Measurements from ENCODE around the gene CDK5. TPM values are rescaled to one million over a fixed set of nuclear protein-coding genes. Genes with fewer than 3 reads are reported as not detected.

Gene CDK5
- polyA plus RNA-seq, 2 of the 4 experiments (the other 2 are of a cell fraction) = 29.6 to 51.0 TPM

GRCh38 chr7:151075978-151076426, 18.3 kb upstream of the CDK5 start:
- DNase-seq (ENCODE audit: low read depth in 1 of 2, low spot score in 1 of 2) (no peak), ATAC-seq (no peak), FAIRE-seq (no peak)
- POLR2A ChIA-PET = interaction anchor here (3.7 kb wide), 1 partner anchor 13 kb away, joined by 20 read pairs; no protein-coding TSS in a partner anchor
- H3K4me3 ChIP-seq = no peak overlapping the region
- peaks cover 33% of the 10 kb centered on the region for H3K4me1 ChIP-seq
- no peak overlapping the region for H3K27ac ChIP-seq
- TF ChIP-seq HOXA7 (CRISPR knock-in tag; IDR thresholded peaks at IDR 0.05) = no peak
- no peak for TF ChIP-seq ELK1 (IDR thresholded peaks at IDR 0.05; ENCODE audit: low read depth, low read length)
- TF ChIP-seq EP300 (IDR thresholded peaks at IDR 0.05) = no peak
- TF ChIP-seq ZC3H11A (IDR thresholded peaks at IDR 0.05) = no peak
- TF ChIP-seq TFCP2L1 (CRISPR knock-in tag; IDR thresholded peaks at IDR 0.05) = no peak
- TF ChIP-seq NFE2L2 (conservative IDR thresholded peaks at IDR 0.05; ENCODE audit: low read length) = no peak
- TF ChIP-seq ZFP36 (IDR thresholded peaks at IDR 0.05; ENCODE audit: borderline replicate concordance, partially characterized antibody) = no peak
- TF ChIP-seq ZSCAN20 (CRISPR knock-in tag; IDR thresholded peaks at IDR 0.05) = no peak
- TF ChIP-seq PBX3 (IDR thresholded peaks at IDR 0.05) = no peak; the same call in 1 of the 2 replicates
- TF ChIP-seq HOXB13 (CRISPR knock-in tag; IDR thresholded peaks at IDR 0.05; ENCODE audit: low read depth) = no peak
- no peak for TF ChIP-seq ESRRA (IDR thresholded peaks at IDR 0.05; ENCODE audit: borderline replicate concordance, low read length)
- TF ChIP-seq EHF (CRISPR knock-in tag; IDR thresholded peaks at IDR 0.05) = no peak
- H3K9me3 ChIP-seq = no peaks in the 10 kb centered on the region
- WGBS (ENCODE audit: missing lambda C conversion rate) = 90% methylated on average over 21 of the region's 22 CpGs
- no peak overlapping the region for H3K4me2 ChIP-seq
- CTCF ChIA-PET = interaction anchor here (0.6 to 27.1 kb wide), 13 partner anchors 9 to 92 kb away, joined by 3 to 412 read pairs (median 4); partner anchors contain the start of gene AGAP3

DNA sequence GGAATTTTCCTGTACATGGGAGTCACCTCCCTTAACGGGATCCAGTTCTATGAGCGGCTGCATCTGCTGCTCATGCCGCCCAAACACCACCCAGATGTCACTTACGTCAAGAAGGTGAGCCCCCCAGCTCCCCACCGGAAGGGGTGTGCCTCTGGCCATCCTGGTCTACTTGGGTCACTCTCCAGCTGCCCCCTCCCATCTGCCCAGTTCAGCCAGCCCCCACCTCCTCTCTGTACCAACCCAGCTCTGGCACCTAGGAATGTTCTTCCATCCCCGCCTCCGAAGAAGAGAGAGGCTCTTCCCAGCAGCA, 17.9 kb upstream of the CDK5 start:
- no peak for DNase-seq (ENCODE audit: low read depth in 1 of 2, low spot score in 1 of 2)
- POLR2A ChIA-PET = interaction anchor here (3.7 kb wide), 1 partner anchor 13 kb away, joined by 20 read pairs; no protein-coding TSS in a partner anchor
- Histone ChIP-seq H3K4me1 (peaks cover 32% of the 10 kb centered on the region), H3K9me3 (no peaks in the 10 kb centered on the region), H3K4me3 (no peak overlapping the region), H3K27ac (no peak overlapping the region), H3K4me2 (no peak overlapping the region)
- TF ChIP-seq ZFP36 (IDR thresholded peaks at IDR 0.05; ENCODE audit: borderline replicate concordance, partially characterized antibody) (no peak), NR3C1 (IDR thresholded peaks at IDR 0.05) (no peak), POLR2A (IDR thresholded peaks at IDR 0.05; ENCODE audit: low read length) (no peak), RCOR1 (IDR thresholded peaks at IDR 0.05; ENCODE audit: low read depth, low read length) (no peak), FOSL2 (IDR thresholded peaks at IDR 0.05) (no peak), FOSL2 (CRISPR knock-in tag; IDR thresholded peaks at IDR 0.05) (no peak), CBX8 (IDR thresholded peaks at IDR 0.05) (no peak), HOXB13 (CRISPR knock-in tag; IDR thresholded peaks at IDR 0.05; ENCODE audit: low read depth) (no peak), MAZ (IDR thresholded peaks at IDR 0.05; ENCODE audit: borderline replicate concordance, low read depth, low read length) (no peak), ESRRA (IDR thresholded peaks at IDR 0.05; ENCODE audit: borderline replicate concordance, low read length) (no peak), HOXB5 (CRISPR knock-in tag; IDR thresholded peaks at IDR 0.05) (no peak), NPAS2 (CRISPR knock-in tag; IDR thresholded peaks at IDR 0.05; ENCODE audit: borderline replicate concordance) (no peak), ZNF302 (CRISPR knock-in tag; IDR thresholded peaks at IDR 0.05) (no peak), RNF2 (IDR thresholded peaks at IDR 0.05; ENCODE audit: borderline replicate concordance, low read depth) (no peak), FOXS1 (CRISPR knock-in tag; IDR thresholded peaks at IDR 0.05) (no peak)
- 84% methylated on average over 6 of the region's 7 CpGs for WGBS (ENCODE audit: missing lambda C conversion rate)
- no peak for FAIRE-seq
- CTCF ChIA-PET = interaction anchor here (1.2 to 27.1 kb wide), 5 partner anchors 10 to 48 kb away, joined by 3 to 412 read pairs (median 5); no protein-coding TSS in a partner anchor
- ATAC-seq = no peak

Measured in A549 (cell line).